ENCODE results near the gene CEP72.

- TF ChIP-seq EZH2 (IDR thresholded peaks at IDR 0.05; ENCODE audit: low read length, unreplicated experiment) (no peak), EZH2phosphoT487 (IDR thresholded peaks at IDR 0.05; ENCODE audit: borderline replicate concordance, low read length) (no peak)
These were observed 8.0 kb downstream of the CEP72 start for GRCh38 chr5:620152-620551.
